Left kidney (tissue), 2 donors: ENCODE measurements around the gene SCNN1B. TPM values are rescaled to one million over a fixed set of nuclear protein-coding genes. Genes with fewer than 3 reads are reported as not detected.
"Not testable (repeated sequence)": the region's sequence is repeated elsewhere in the genome, so short reads cannot be mapped to it uniquely, and the experiment has no call there.

Source experiments
- DNase-seq: peaks from one replicate; pipeline ENCODE4 v3.0.0-alpha.2; 2013
- polyA plus RNA-seq: library from polyadenylated mRNA; unstranded; fragments of 120-200 nt; gene quantifications from one replicate; pipeline ENCODE4 v1.2.1, GENCODE V29; 2013; ENCODE audit not compliant: insufficient read length

SCNN1B gene
- polyA plus RNA-seq, 1 donor: 14.1 TPM

DNA sequence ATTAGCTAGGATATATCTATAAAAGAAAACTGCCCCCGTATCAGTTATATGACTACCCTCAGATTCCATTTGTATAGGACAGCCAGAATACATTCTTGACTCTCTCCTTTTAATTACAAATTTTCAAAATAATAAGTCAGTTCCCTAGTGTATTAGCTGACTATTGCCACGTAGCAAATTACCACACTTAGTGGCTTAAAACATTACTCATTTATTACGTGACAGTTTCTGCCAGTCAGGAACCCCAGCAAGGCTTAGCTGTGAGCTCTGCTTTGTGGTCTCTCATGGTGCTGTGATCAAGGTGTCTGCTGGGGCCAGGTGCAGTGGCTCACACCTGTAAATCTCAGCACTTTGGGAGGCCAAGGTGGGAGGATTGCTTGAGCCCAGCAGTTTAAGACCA, 13.9 kb upstream of the SCNN1B start:
- no peak for DNase-seq

DNA sequence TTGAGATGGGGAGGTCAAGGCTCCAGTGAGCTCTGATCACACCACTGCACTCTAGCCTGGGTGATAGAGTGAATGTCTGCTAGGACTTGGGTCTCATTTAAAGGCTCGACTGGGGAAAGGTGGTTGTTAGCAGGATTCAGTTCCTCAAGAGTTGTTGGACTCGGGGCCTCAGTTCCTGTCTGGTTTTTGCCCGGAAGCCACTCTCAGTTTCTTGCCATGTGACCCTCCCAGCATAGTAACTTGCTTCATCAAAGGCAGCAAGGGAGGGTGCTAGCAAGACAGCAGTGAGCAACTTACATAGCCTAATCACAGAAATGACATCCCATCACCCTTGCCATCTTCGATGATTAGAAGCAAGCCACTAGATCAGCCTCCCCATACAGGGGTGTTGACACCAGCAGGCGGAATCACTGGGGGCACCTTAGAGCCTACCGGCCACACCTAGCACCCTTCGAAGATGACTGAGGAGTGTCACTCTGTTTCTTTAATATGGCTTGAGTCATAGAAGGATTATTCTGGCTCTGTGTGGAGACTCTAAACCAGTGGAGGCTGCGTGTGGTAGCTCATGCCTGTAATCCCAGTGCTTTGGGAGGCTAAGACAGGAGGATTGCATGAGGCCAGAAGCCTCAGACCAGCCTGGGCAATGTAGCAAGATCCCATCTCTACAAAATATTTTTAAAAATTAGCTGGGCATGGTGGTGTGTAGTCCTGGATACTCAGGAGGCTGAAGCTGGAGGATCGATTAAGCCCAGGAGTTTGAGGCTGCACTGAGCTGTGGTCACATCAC, 13.2 kb upstream of the SCNN1B start:
- DNase-seq: no peak

GRCh38 chr16:23290189-23291062, 11.7 kb upstream of the SCNN1B start:
- DNase-seq: no peak

- DNase-seq: no peak
Measured at GRCh38 chr16:23293016-23293415, 9.1 kb upstream of the SCNN1B start.

DNA sequence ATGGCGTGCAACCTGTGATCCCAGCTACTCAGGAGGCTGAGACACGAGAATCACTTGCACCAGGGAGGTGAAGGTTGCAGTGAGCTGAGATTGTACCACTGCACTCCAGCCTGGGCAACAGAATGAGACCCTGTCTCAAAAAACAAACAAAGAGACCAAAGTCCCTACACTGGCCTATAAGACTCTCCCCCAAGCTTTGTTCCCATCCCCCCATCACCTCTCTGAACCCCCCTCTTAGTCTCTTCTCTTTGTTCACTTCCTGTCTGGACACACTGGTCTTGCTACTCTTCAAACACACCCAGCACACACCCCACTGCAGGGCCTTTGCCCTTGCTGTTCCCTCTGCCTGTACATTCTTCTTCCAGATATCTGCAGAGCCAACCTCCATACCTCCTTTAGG, 7.8 kb upstream of the SCNN1B start:
- no peak for DNase-seq

DNA sequence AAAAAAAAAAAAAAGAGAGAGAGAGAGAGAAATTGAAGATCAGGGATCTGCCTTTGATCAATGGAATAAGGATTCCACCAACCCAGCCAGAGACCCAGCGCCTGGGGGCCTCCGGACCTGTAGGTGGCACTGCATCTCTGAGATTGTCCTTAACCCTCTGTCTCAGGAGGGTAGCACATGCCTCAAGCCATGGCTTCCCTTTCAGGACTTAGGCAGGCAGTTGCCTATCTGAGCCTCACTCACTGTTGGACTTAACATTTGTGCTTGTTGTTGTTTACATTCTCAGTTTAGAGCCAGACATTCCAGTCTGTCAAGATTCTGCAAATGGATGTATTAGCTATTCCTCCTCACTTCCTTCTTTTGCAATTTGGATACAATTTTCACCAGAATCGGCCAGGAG, 5.1 kb upstream of the SCNN1B start:
- no peak for DNase-seq

- DNase-seq: no peak
Measured at GRCh38 chr16:23298290-23298915, 3.7 kb upstream of the SCNN1B start.

DNA sequence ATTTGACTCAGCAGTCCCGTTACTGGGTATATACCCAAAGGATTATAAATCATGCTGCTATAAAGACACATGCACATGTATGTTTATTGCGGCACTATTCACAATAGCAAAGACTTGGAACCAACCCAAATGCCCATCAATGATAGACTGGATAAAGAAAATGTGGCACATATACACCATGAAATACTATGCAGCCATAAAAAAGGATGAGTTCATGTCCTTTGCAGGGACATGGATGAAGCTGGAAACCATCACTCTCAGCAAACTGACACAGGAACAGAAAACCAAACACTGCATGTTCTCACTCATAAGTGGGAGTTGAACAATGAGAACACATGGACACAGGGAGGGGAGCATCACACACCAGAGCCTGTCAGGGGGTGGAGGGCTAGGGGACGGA, 2.3 kb upstream of the SCNN1B start:
- DNase-seq: not testable (repeated sequence)

DNA sequence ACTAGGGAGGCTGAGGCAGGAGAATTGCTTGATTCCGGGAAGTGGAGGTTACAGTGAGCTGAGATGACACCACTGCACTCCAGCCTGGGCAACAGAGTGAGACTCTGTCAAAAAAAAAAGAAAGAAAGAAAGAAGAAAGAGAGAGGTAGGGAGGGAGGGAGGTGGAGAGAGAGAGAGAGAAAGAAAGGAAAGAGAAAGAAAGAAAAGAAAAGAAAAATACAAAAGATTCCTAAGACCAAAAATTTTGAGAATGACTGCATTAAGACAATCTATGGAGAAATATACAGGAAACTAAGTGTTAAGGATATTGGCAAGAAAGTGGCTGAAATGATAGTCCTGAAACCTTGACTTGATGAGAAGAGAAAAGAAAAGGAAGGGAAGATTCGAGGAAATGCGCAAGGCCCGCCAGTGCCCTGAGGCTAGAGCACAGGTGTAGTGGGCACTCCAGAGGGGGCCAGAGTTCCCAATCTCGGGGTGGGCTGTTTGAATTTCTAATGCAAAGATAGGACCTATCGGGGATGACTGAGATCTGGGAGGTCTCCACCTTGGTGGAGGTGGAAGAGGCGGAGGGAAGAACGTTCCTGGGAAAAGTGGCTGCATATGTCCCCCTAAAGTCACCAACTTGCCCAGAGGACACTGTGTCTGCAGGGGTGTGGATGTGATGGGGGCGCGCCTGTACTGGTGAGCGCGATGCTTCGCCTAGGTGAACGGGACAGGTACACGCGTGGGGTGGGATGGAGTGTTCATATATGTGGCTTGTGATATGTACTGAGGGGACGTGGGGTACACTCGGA, 654 bp upstream of the SCNN1B start:
- no peak for DNase-seq

DNA sequence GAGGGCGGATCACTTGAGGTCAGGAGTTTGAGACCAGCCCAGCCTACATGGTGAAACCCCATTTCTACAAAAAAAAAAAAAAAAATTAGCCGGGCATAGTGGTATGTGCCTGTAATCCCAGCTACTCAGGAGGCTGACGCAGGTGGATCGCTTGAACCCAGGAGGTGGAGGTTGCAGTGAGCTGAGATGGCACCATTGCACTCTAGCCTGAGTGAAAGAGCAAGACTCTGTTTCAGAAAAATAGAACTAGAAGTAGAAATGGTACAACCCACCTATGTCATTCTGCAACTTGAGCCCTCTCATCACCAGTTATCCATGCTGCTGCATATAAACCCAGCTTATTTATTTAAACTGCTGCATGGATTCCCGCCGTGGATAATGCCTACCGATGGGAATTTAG, 1.6 kb downstream of the SCNN1B start:
- no peak for DNase-seq

DNA sequence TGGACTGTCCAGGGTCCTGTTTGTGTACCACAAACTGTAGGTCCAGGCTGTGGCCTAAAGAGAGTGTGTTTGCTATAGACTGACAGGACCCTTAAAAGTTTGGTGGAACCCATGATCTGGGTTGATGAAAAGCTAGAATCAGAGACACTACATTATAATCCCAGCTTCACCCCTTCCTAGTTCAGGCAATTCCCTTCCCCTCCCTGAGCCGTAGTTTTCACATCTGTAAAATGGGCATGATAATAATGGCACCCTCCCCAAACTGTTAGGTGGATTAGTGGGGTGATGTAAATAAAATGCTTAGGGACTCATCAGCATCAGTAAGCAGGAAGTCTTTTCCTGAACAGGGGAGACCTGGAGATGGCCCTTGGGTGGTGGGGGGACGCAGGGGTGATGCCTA, 2.5 kb downstream of the SCNN1B start:
- DNase-seq: no peak

GRCh38 chr16:23306199-23307100, 4.3 kb downstream of the SCNN1B start:
- DNase-seq: no peak

DNA sequence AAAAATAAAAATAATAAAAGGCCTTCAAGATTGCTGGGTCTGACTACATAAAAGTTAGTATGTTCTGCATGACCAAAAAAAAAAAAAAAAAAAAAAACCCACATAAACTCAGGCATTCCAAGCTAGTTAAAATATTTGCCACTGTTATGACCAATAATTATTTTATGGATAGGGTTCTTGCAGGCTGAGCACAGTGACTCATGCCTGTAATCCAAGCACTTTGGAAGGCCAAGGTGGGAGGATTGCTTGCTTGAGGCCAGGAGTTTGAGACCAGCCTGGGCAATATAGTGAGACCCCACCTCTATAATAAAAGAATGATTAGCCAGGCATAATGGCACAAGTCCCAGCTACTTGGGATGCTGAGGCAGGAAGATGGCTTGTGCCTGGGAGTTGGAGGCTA, 8.1 kb downstream of the SCNN1B start:
- no peak for DNase-seq

DNA sequence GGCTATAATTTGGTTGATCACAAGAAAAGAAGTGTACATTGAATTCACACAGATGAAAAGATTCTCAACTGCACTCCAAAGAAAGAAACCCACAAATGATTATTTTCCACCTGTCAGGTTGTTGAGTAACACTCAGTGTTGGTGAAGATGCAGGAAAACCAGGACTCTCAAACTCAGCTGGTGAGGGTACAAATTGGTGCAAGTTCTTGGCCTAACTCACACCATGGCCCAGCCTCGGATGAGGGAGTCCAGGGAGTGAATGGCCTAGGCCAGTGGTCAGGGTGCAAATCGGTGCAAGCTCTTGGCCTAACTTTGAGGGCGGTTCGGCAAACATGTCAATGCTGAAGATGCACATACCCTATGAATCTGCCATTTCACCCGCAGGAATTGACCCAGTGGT, 8.6 kb downstream of the SCNN1B start:
- DNase-seq: no peak

DNA sequence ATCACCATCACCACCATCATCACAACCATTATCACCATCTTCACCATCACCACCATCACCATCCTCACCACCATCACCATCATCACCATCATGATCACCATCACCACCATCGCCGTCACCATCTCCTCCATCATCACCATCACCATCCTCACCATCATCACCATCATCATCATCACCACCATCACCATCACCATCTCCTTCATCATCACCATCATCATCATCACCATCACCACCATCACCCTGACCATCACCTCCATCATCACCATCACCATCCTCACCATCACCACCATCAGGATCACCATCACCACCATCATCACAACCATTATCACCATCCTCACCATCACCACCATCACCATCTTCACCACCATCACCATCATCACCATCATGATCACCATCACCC, 14.1 kb downstream of the SCNN1B start:
- no peak for DNase-seq

DNA sequence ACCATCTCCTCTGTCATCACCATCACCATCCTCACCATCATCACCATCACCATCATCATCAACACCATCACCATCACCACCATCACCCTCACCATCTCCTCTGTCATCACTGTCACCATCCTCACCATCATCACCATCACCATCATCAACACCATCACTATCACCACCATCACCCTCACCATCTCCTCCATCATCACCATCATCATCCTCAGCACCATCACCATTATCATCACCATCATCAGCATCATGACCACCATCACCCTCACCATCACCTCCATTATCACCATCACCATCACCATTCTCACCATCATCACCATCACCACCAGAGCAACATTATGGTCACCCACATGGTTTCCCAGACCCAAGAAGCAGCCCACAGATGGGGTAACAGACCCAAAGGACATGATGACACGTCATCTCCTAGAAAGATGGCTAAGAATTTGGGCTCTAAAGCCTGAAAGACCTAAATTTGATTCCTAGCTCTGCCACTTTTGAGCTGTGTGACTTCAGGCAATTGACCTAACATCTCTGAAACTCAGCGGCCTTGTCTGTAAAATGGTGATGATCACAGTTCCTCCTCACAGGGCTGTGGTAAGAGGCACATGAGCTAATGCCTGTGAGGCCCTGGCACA, 14.6 kb downstream of the SCNN1B start:
- DNase-seq: no peak

- DNase-seq: no peak
Measured at GRCh38 chr16:23317266-23317661, 15.2 kb downstream of the SCNN1B start.

DNA sequence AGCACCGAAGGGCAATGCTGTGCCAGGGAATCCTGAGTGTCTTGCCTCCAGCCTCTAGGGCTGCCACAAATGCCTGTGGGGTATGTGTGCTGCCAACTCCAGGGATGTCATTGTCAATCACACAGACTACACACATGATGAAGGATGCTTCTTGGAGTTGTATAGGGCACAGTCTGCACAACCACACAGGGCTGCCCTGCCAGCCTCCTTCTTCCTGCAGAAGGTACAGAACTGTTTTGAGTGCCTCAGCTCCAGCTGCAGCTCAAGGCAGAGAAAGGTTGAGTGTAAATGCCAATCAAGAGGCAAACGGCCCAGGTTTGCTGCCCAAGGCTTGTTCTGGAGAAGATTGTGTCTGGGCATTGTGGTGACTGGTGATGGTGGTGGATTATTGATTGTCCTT, 15.6 kb downstream of the SCNN1B start:
- no peak for DNase-seq

- DNase-seq: no peak
Measured at GRCh38 chr16:23318639-23319038, 16.5 kb downstream of the SCNN1B start.

- no peak for DNase-seq
Measured at GRCh38 chr16:23319861-23320615, 17.9 kb downstream of the SCNN1B start.
